SK-N-MC (cell line): Measurements from ENCODE around the gene TLN1.

Experiments
- EZH2 ChIP-seq: fragments of 200-600 bp; sonication (generic); IDR thresholded peaks from one replicate; pipeline ENCODE4 v1.6.1; 2017; ENCODE audit warnings: antibody characterized with exemption
- FOXP2 ChIP-seq: optimal IDR thresholded peaks from 2 replicates; pipeline ENCODE3; 2011; ENCODE audit warnings: mild to moderate bottlenecking, moderate library complexity; ENCODE audit not compliant: insufficient read depth; ENCODE audit errors: extremely low read length, control extremely low read depth
- POLR2AphosphoS5 ChIP-seq: IDR thresholded peaks from 2 replicates; pipeline ENCODE4 v1.6.1; 2012; ENCODE audit warnings: mild to moderate bottlenecking, low read depth, low read length, borderline replicate concordance

DNA sequence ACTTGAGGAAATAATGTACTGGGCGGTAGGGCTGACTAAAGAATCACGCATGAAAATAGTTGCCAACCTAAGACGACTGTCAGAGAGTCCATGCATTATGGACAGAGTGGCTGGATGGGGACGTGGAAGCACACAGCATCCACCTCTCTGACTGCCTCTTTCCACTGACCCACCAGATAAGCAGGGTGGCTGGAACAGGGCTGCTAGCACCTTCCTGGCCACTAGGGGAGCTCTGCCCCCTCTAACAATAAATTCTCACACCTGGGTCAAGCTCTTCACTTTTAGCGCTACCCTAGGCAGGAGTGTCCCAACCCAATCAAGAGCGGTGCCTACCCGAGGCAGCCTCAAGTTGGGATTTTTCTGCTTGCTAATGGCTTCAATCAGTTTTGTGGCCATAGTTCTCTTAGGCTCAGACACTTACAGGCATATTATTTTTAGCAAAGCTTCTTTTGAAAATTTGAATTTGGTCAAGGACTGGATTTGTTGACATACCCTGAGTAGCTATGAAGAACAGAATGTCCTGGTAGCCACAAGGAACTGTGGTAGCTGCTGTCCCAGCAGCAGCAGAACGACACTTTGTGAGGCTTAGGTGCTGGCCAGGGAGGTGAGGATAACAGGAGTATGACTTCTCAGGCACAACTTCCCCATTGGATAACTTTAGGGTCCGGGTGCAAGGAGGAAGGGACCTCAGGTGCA, 35.3 kb downstream of the TLN1 start:
- TF ChIP-seq EZH2: no peak
- no peak for TF ChIP-seq POLR2AphosphoS5
- TF ChIP-seq FOXP2: no peak
